Superior temporal gyrus (tissue), 1 donor: ENCODE data around the gene CHCHD6.

Source experiments
- DNase-seq: peaks from one replicate; pipeline ENCODE4 v3.0.0-alpha.2; 2016; ENCODE audit errors: extremely low spot score

The CHCHD6 gene

GRCh38 chr3:126959136-126959920, 255.3 kb downstream of the CHCHD6 start:
- no peak for DNase-seq

- DNase-seq, result peak; percentile 71
These were observed 256.0 kb downstream of the CHCHD6 start for GRCh38 chr3:126959921-126960603.

GRCh38 chr3:126960604-126960995, 256.6 kb downstream of the CHCHD6 start:
- DNase-seq, result no peak

DNA sequence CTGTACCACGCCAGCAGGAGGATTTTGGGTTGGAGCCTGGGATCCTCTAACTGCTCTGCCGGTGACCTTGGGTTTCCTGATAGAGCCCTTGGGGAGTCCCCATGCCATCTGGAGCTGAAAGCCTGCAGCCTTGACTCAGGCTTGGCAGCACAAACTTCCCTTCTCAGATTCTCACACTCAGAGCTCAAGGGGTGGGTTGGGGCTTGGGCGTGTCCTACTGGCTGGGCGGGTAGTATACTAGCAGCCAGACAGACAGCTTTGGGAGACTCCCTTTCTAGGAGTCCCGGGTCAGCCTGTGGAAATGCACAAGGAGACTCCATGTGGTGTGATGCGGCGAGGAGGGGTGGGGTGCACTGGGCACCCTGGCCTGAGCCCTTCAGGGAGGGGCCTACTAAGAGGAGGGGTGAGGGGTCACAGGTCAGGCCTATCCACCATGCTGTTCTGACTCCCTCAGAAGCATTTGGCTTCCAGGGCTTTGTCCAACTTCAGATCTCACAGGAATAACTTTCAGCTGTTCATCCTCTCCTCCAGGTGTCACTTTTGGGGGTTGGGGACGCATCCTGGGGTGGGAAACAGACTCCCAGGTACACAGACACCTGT, 257.3 kb downstream of the CHCHD6 start:
- DNase-seq, result no peak

DNA sequence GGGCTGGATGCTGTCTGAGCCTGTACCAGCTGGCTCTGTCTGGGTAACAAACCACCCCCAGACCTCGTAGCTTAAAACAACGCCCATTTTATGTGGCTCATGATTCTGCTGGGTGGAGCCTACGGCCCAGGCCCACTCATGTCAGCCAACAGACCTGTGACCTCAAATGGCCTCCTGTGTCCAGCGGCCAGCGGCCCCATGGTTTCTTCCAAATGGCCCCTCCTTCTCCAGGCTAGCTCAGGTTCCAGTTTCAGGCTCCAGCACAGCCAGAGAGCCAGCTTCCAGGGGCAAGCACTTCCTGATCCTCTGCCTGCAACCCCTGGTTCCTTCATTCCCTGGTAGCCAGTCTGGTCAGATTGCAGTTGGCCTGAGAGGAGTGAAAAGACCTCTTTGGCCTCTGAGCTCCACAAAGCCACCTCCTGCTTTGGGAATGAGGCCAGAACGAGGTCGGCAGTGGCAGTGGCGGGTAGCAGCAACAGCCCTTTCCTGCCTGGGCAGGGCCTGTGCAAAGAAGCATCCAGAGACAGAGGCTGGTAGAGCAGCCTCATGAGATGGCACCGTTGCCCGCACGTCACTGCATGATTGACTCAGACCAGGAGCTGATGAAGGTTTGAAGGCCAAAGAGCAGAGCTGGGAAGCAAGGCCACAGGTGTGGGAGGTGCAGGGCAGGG, 257.9 kb downstream of the CHCHD6 start:
- no peak for DNase-seq

- no peak for DNase-seq
These were observed 258.7 kb downstream of the CHCHD6 start for GRCh38 chr3:126962756-126963155.

DNA sequence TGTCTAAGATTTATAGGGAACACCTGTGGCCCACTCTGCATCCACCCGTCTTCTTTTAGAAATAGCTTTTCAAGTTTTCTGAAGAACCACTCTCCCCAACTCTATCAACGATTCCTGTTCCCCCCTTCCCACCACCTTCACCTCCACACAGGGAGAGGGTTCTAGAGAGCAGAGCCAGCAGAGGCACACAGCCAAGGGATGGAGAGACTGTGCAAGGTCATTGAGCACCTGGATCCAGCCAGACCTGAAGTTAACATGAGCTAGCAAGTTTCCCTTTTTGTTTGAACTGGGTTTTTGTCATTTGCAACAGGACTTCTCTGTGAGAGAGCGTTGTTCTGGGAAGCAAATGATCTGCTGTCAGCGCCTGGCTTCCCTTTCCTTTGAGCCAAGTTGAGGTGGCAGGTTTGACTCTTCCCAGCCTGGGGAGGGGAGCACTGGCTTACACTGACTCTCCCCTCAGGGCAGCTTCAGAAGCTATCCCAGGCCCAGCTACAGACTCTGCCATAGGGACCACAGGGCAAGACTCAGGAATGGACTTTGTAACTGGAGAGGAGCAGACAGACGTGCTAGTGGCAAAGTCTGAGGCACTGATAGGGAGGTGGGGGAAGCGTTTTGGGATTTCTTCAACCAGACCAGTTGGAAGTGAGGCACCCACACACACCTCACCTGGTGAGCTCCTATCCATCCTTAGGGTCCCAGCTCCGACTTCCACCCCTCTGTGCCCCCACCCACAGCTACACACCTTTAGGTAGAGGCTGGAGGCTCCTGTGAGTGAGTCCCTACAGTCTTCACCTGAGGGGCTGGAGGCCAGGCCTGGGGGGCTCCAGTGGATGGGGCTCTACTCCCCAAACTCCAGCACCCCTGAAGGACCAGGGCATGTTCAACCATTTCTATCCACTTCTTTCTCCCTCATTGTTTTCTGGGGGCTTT, 259.5 kb downstream of the CHCHD6 start:
- no peak for DNase-seq

GRCh38 chr3:126964261-126964660, 260.2 kb downstream of the CHCHD6 start:
- no peak for DNase-seq

GRCh38 chr3:126964950-126965349, 260.9 kb downstream of the CHCHD6 start:
- DNase-seq, result no peak

DNA sequence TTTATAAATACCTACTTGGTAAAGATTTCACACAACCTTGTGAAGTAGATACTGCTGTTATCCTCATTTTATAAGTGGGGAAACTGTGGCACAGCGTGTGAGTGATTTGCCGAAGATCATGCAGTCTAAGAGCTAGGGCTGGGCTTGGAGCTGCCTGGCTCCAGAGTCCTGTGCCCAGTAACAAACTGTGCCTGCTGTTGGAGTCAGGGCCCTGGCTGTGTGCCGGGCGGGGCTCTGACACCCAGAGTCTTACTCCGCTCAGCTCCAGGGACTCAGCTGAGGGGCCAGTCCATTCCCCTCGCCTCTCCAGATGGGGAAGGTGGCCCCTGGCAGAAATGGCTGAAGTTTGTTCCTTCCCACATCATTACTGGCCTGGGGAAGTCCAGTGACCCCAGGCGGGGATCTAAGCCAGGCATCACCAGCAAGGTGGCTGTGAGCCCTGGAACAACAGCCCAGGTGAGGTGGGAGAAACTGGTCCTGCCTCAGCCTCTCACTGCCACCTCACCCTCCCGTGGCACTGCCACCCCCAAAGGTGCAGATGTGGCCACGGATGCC, 261.6 kb downstream of the CHCHD6 start:
- DNase-seq, result no peak

DNA sequence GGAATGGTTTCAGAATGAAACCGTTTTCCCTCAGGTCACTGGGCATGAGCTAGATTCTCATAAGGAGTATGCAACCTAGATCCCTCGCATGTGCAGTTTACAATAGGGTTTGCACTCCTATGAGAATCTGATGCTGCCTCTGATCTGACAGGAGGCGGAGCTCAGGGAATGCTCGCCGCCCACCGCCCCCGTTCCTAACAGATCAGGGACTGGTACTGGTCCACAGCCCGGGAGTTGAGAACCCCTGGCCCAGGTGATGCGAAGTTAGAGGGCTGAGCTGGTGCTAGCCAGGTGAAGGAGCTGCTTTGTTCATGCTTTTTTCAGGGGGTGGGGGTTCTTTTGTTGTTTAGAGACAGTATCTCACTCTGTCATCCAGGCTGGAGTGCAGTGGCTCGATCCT, 263.3 kb downstream of the CHCHD6 start:
- no peak for DNase-seq

GRCh38 chr3:126968391-126969390, 264.7 kb downstream of the CHCHD6 start:
- DNase-seq, result no peak

DNA sequence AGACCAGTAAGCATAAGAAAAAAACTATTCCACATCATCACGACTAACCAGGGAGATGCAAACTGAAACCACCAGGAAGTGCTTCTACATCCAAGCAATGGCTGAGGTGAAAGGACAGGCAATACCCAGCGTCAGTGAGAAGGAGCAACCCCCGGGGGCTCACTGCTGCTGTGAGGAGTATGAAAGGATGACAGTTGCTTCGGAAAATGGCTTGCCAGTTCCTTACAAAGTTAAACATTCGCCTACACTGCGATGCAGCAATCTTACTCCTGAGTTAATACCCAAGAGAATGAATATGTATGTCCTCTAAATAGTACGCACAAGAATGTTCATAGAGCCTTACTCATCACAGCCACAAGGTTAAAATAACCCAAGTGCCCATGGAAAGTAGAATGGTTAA, 265.5 kb downstream of the CHCHD6 start:
- DNase-seq, result peak; percentile 43

DNA sequence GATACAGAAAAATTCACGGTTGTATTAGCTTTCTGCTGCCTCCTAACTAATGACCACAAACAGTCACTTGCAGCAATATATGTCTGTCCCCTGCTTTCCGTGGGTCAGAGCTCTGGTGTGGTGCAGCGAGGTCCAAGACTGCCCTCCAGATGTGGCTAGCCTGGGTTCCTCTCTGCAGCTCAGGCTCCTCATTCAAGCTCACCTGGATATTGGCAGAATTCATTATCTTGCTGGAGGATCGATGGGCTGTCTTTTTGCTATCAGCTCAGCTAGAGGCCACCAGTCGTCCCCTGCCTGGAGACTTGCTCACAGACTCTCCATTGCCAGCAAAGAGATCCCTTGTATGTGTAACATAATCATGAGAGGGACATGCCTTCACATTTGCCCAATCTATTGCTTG, 266.1 kb downstream of the CHCHD6 start:
- DNase-seq, result no peak

DNA sequence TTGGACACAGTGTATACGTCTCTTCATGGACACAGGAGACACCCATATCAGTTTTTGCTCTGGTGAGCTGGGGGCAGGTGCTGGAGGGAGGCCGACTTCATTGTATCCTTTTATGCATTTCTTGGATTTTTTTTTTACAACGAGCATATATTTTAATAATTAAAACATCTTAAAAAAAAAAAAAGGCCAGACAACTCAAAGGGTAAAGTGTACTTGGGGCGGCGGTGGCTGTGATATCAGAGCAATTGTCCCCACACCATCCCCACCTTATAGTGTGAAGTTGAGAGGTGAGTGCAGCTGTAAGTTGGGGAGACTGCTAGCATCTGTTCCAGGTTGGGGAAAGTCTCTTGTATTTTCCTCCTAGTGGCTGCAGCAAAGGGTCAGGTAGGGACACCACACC, 266.9 kb downstream of the CHCHD6 start:
- no peak for DNase-seq

- DNase-seq, result no peak
These were observed 267.9 kb downstream of the CHCHD6 start for GRCh38 chr3:126971891-126972351.

DNA sequence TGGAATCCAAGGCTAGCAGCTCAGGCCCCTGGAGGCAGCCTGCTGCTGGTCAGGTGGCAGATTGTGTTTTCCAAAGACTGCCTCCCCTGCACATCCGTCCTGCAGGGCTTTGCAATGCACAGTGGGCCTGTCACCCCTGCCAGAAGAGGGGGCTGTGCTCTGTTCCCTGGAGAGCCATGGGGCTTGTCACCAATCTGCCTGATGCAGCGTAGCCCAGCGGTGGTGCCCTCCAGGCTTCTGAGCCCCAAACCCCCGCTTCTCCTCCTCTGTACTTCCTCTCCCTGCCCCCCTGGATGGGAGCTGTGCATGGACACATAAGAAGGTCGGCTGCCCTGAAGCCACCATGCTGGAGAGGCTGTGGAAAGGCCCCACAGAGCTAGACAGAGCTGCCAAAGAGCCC, 268.8 kb downstream of the CHCHD6 start:
- DNase-seq, result no peak

- no peak for DNase-seq
These were observed 269.8 kb downstream of the CHCHD6 start for GRCh38 chr3:126973814-126974213.

- no peak for DNase-seq
These were observed 270.7 kb downstream of the CHCHD6 start for GRCh38 chr3:126974756-126975155.

DNA sequence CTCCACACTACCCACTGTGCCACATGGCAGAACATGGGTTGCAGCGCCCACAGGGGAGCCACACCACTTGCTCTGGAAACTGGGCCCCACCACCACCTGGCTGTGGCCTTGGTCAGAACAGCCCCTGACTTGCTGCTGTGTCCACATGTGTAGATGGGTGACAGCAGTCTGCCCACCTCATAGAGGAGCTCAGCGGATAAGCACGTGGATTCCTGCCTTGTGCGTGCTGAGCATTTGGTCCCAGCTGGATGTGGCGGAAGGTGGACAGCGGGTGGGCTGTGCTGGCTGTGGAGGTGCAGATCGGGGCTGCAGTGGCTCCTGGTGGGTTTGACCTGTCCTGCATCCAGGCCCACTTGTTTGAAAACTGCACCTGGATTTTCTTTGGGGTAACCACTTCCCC, 272.9 kb downstream of the CHCHD6 start:
- no peak for DNase-seq
